Suprapubic skin (tissue), 4 donors: ENCODE data around the gene SH3BP4.
"Not testable (repeated sequence)": the region's sequence is repeated elsewhere in the genome, so short reads cannot be mapped to it uniquely, and the experiment has no call there.

Experiments used
- EP300 ChIP-seq: sonication (generic); formaldehyde crosslinking; IDR thresholded peaks from one replicate; pipeline ENCODE4 v1.6.1; 2017; ENCODE audit warnings: antibody characterized with exemption
- POLR2A ChIP-seq, 2 donors: fragments of 450-650 bp; IDR thresholded peaks; one replicate each; pipeline ENCODE4 v1.6.1; 2017; ENCODE audit warnings: antibody characterized with exemption in 2 of 2, mild to moderate bottlenecking in 2 of 2, moderate library complexity in 2 of 2
- POLR2AphosphoS5 ChIP-seq, 3 donors: sonication (generic); formaldehyde crosslinking; IDR thresholded peaks; one replicate each; pipeline ENCODE4 v1.6.1; 2017; ENCODE audit warnings: antibody characterized with exemption in 3 of 3
- TF ChIP-seq, protein P1 (sequence below), 2 donors: fragments of 200-600 bp in 1 of 2; fragments of 450-650 bp in 1 of 2; sonication (generic) in 1 of 2; IDR thresholded peaks; one replicate each; pipeline ENCODE4 v1.5.1; 2016 to 2019; ENCODE audit warnings: antibody characterized with exemption in 2 of 2, mild to moderate bottlenecking in 1 of 2, moderate library complexity in 1 of 2

DNA sequence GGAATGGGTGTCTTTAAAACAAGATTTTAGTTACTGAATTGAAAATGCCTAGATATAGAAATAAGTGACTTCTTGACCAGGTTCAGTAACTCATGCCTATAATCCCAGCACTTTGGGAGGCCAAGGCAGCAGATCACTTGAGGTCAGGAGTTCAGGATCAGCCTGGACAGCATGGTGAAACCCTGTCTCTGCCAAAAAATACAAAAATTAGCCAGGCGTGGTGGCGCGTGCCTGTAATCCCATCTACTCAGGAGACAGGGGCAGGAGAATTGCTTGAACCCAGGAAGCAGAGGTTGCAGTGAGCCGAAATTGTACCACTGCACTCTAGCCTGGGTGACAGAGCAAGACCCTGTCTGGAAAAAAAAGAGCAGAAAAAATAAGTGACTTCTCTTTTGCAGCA, 68.3 kb downstream of the SH3BP4 start:
- not testable (repeated sequence) for TF ChIP-seq POLR2A (IDR thresholded peaks at IDR 0.05); POLR2AphosphoS5 (IDR thresholded peaks at IDR 0.05); EP300
- TF ChIP-seq, protein P1, sequence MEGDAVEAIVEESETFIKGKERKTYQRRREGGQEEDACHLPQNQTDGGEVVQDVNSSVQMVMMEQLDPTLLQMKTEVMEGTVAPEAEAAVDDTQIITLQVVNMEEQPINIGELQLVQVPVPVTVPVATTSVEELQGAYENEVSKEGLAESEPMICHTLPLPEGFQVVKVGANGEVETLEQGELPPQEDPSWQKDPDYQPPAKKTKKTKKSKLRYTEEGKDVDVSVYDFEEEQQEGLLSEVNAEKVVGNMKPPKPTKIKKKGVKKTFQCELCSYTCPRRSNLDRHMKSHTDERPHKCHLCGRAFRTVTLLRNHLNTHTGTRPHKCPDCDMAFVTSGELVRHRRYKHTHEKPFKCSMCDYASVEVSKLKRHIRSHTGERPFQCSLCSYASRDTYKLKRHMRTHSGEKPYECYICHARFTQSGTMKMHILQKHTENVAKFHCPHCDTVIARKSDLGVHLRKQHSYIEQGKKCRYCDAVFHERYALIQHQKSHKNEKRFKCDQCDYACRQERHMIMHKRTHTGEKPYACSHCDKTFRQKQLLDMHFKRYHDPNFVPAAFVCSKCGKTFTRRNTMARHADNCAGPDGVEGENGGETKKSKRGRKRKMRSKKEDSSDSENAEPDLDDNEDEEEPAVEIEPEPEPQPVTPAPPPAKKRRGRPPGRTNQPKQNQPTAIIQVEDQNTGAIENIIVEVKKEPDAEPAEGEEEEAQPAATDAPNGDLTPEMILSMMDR (IDR thresholded peaks at IDR 0.05): not testable (repeated sequence)
